ENCODE results near the gene WASF2. TPM values are rescaled to one million over a fixed set of nuclear protein-coding genes. Genes with fewer than 3 reads are reported as not detected.
A peak's percentile ranks its signal among the peaks of the same experiment; 100 is the strongest.

The WASF2 gene
- total RNA-seq, 1 donor, result 33.0 TPM

- no peak for TF ChIP-seq CTCF (IDR thresholded peaks at IDR 0.05; ENCODE audit: insufficient read depth, low read length)
- no peak overlapping the region for H3K4me3 ChIP-seq (ENCODE audit: low read depth, low read length)
- DNase-seq (ENCODE audit: low read depth), result no peak
These were observed 42.2 kb upstream of the WASF2 start for GRCh38 chr1:27531959-27532685.

DNA sequence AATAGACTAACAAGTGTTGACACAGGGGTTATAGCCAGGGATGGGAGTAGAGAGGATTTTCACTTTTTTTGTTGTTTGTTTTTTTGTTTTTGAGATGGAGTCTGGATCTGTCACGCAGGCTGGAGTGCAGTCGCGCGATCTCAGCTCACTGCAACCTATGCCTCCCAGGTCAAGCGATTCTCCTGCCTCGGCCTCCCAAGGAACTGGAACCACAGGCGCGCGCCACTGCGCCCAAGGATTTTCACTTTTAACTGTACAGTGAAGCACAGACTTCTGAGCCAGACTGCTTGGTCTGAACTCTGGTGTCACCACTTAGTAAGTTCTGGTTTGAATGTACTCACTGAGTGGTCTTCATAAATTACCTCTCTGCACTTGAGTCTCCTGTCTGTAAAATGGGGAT is 40.2 kb upstream of the WASF2 start:
- TF ChIP-seq CTCF (IDR thresholded peaks at IDR 0.05; ENCODE audit: insufficient read depth, low read length), result no peak
- no peak overlapping the region for H3K4me3 ChIP-seq (ENCODE audit: low read depth, low read length)
- no peak for DNase-seq (ENCODE audit: low read depth)

DNA sequence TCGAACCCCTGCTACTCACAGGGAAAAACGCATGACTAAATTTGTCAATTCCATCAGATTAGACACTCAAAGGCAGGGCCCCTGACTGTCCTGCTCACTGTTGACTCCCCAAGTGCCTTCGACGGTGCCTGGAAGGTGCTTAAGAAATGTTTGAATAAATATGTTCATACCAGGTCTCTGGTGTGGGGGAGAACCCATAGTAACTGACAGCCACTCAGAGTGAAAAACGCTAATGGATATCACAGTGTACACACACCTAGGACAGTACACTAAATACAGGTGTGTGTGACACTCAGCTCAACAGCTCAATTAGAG is 39.7 kb upstream of the WASF2 start:
- TF ChIP-seq CTCF (IDR thresholded peaks at IDR 0.05; ENCODE audit: insufficient read depth, low read length), result no peak
- no peak for DNase-seq (ENCODE audit: low read depth)
- no peak overlapping the region for H3K4me3 ChIP-seq (ENCODE audit: low read depth, low read length)

DNA sequence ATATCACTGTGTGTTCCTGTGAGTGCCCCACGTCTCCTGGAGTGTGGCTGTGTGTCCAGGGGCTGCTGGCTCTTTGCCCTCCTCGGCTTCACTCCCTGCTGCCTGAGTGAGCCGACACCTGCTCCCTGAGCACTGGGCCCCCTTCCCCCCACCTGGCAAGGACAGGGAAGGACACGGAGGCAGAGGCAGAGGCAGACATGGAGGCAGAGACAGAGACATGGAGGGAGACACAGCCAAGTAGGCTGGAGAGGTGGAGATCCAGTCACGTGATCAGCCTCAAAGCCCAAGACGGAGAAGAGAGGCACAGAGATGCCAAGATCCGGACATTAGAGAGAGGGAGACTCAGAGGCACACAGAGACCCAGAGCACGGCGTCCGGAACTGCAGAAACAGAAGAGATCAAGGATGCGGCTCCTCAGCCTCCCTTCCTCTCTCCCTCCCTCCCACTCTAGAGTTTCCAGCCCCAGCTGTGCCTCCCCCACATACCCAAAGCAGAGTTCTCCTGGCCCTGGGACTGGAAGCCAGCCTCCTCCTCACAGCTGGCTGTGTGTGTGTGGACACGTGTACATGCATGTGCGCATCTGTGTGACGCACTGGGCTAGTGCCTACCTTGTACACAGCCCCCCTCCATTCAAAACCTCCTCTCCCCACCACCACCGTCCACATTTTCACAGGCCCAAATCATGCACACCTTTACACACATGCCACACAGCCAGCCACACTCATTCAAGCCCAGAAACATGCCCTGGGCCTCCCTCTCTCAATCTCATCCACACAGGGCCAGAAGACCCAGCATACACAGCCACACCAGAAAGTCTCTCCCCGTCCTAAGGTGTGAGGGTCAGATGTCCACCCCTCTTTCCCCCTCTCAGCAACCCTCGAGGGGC is 39.1 kb upstream of the WASF2 start:
- H3K4me3 ChIP-seq (ENCODE audit: low read depth, low read length), result peak overlapping the region; percentile 13
- TF ChIP-seq CTCF (IDR thresholded peaks at IDR 0.05; ENCODE audit: insufficient read depth, low read length), result no peak
- peak; percentile 80 for DNase-seq (ENCODE audit: low read depth)

GRCh38 chr1:27527890-27528817 is 38.2 kb upstream of the WASF2 start:
- no peak for DNase-seq (ENCODE audit: low read depth)
- no peak overlapping the region for H3K4me3 ChIP-seq (ENCODE audit: low read depth, low read length)
- no peak for TF ChIP-seq CTCF (IDR thresholded peaks at IDR 0.05; ENCODE audit: insufficient read depth, low read length)

DNA sequence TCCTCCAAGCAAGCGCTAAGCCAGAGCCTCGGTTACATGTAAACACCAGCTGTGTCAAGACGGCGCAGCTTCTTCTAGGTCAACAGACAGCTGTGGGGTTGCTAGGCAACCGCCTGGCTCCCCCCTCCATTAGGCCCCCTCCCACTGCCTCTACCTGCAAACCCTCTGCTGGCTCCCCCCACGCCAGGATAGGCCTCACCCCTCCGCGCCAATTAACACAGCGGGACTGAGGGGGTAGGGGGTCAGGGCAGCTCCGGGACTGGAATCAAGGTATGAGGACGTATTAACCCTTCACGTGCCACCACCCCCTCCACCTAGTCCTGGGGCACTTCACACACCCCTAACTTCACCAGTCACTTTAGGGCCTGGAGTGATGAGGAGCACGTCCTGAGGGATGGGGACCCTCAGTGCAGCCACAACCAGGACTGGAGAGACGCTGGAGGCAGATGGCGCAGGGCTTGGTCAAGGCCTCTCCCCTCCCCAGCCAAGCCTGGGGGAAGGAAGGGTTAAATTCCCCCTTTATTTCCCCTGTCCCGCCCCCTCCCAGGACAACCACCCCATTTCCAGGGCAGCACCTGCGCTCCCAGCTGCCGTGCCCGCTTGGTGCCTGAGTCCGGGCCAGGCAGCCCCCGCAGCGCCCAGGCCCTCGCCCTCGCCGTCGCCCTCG is 37.4 kb upstream of the WASF2 start:
- no peak for TF ChIP-seq CTCF (IDR thresholded peaks at IDR 0.05; ENCODE audit: insufficient read depth, low read length)
- H3K4me3 ChIP-seq (ENCODE audit: low read depth, low read length), result no peak overlapping the region

More for the DNA sequence above, 37.4 kb upstream of the WASF2 start:
- no peak for DNase-seq (ENCODE audit: low read depth)
